Fibroblast of lung (primary cell): ENCODE measurements around the gene RNLS.

Experiments
- EZH2 ChIP-seq: IDR thresholded peaks from 2 replicates; pipeline ENCODE4 v1.5.1; 2012; ENCODE audit warnings: low read length, control low read depth, mild to moderate bottlenecking; ENCODE audit errors: missing control alignments
- TF ChIP-seq, protein P1 (sequence below), 2 donors: IDR thresholded peaks in 1 of 2; conservative IDR thresholded peaks in 1 of 2; 1 replicate in 1 of 2; 2 replicates in 1 of 2; pipeline ENCODE4 v1.5.1; 2011 to 2012; ENCODE audit warnings: low read length in 2 of 2, control low read depth in 1 of 2, inconsistent platforms in 1 of 2, low read depth in 1 of 2, mild to moderate bottlenecking in 1 of 2

DNA sequence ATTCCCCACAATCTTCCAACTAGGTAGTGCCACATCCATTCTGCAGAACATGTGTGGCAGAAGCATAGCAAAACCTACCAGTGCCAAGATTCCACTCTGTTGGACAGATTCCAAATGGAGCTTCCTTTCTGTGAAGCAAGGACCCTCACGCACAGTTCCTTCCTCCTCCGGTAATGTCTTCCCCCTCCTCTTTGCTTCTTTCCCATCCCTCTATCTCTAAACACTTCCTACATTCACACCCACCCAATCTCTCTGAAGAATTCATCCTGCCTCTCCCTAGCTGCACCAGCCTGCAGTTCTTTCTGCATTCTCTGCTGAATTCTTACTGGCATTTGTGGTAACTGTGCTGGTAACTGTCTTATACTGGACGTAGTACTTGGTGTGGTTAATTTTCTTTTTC lies 124.9 kb downstream of the RNLS start:
- no peak for TF ChIP-seq EZH2
- TF ChIP-seq, protein P1, sequence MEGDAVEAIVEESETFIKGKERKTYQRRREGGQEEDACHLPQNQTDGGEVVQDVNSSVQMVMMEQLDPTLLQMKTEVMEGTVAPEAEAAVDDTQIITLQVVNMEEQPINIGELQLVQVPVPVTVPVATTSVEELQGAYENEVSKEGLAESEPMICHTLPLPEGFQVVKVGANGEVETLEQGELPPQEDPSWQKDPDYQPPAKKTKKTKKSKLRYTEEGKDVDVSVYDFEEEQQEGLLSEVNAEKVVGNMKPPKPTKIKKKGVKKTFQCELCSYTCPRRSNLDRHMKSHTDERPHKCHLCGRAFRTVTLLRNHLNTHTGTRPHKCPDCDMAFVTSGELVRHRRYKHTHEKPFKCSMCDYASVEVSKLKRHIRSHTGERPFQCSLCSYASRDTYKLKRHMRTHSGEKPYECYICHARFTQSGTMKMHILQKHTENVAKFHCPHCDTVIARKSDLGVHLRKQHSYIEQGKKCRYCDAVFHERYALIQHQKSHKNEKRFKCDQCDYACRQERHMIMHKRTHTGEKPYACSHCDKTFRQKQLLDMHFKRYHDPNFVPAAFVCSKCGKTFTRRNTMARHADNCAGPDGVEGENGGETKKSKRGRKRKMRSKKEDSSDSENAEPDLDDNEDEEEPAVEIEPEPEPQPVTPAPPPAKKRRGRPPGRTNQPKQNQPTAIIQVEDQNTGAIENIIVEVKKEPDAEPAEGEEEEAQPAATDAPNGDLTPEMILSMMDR (conservative IDR thresholded peaks at IDR 0.05 in 1 of 2, IDR thresholded peaks at IDR 0.05 in 1 of 2; ENCODE audit: low read depth in 1 of 2, low read length in 2 of 2), result no peak
